H1 (cell line): ENCODE measurements around the gene OPALIN. TPM values are rescaled to one million over a fixed set of nuclear protein-coding genes. Genes with fewer than 3 reads are reported as not detected.

Source experiments
- CHD2 ChIP-seq: IDR thresholded peaks from 2 replicates; pipeline ENCODE4 v1.6.1; 2012; ENCODE audit warnings: low read length, improper control_type of control experiment
- CTCF ChIP-seq, 3 experiments: IDR thresholded peaks; 1 replicate in 2 of 3; 2 replicates in 1 of 3; pipeline versions ENCODE4 v1.5.1 to v1.6.1; 2011; ENCODE audit warnings: low read length in 3 of 3, mild to moderate bottlenecking in 3 of 3, inconsistent platforms in 2 of 3, low read depth in 1 of 3, moderate library complexity in 1 of 3; ENCODE audit not compliant: insufficient read depth in 1 of 3; ENCODE audit errors: control extremely low read depth in 1 of 3
- EGR1 ChIP-seq: IDR thresholded peaks from 2 replicates; pipeline ENCODE4 v1.6.1; 2011; ENCODE audit warnings: low read depth, low read length, borderline replicate concordance
- EZH2 ChIP-seq: fragments of 200-600 bp; sonication (generic); IDR thresholded peaks from 2 replicates; pipeline ENCODE4 v1.7.1; 2012; ENCODE audit warnings: low read depth, mild to moderate bottlenecking, moderate library complexity, low read length, inconsistent platforms; ENCODE audit not compliant: severe bottlenecking
- RFX5 ChIP-seq: IDR thresholded peaks from 2 replicates; pipeline ENCODE4 v1.6.1; 2011; ENCODE audit warnings: low read depth, low read length, improper control_type of control experiment, borderline replicate concordance
- polyA plus RNA-seq, 7 experiments: library from polyadenylated mRNA; depleted of rRNA in 3 of 7; stranded (reverse) in 5 of 7; unstranded in 2 of 7; fragments of >200 nt in 5 of 7; fragments of 200-250 nt in 2 of 7; gene quantifications; 1 replicate in 5 of 7; 2 replicates in 1 of 7; 4 replicates in 1 of 7; pipeline versions ENCODE4 v1.2.1 to v1.2.3, GENCODE V29; 2011 to 2013; ENCODE audit warnings: missing spikeins in 2 of 7, mixed read lengths in 2 of 7
- total RNA-seq: library from RNA; stranded (reverse); fragmentation: NEBNext Ultra II Directional; extraction: Animal tissue kit (Norgen Biotek cat#: 25700); gene quantifications from 2 replicates; pipeline ENCODE4 v1.2.1, GENCODE V29; 2021

The OPALIN gene
- total and polyA plus RNA-seq, 2 of the 8 experiments (the other 6 are each of a cell fraction or from before 2014, with no cell fraction given): 0.03 TPM; not detected in 1

DNA sequence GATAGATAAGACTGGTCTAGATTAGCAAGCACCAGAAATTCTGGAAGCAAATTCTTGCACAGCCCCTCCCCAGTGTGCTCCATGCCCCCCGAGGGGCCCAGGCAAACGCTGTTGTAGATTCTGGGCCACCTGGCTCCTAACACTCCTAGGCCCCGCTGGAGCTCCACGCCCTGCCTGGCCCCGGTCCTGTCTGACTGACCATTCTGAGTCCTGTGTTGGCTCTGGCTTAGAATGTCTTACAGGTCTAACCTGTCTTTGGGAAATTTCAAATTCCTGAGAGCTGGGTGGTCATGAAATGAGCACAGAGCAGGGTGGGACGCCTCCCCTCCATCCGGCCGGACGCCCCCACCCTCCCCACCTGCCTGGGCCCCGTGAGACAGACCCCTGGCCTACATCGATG, 12.6 kb upstream of the OPALIN start (continued):
- TF ChIP-seq RFX5 (no peak), CTCF (IDR thresholded peaks at IDR 0.05; ENCODE audit: control extremely low read depth in 1 of 3, insufficient read depth in 1 of 3, low read depth in 1 of 3, low read length in 3 of 3) (no peak), CHD2 (no peak), EZH2 (no peak), EGR1 (no peak)
